K562 (cell line): ENCODE measurements around the gene THADA. TPM values are rescaled to one million over a fixed set of nuclear protein-coding genes. Genes with fewer than 3 reads are reported as not detected.
A peak's percentile ranks its signal among the peaks of the same experiment; 100 is the strongest.

ENCODE experiments used
- BMI1 ChIP-seq: fragments of 150-350 bp; IDR thresholded peaks from 2 replicates; pipeline ENCODE4 v1.6.1; 2014; ENCODE audit warnings: low read length
- EP300 ChIP-seq: IDR thresholded peaks from 2 replicates; pipeline ENCODE4 v1.6.1; 2012; ENCODE audit warnings: low read length, improper control_type of control experiment
- GABPB2 ChIP-seq: fragments of 250-450 bp; sonication (Bioruptor Pico); conservative IDR thresholded peaks from 2 replicates; pipeline ENCODE4 v1.5.1; 2021; ENCODE audit warnings: mild to moderate bottlenecking
- HMGN3 ChIP-seq: IDR thresholded peaks from 2 replicates; pipeline ENCODE4 v1.6.1; 2011; ENCODE audit warnings: borderline replicate concordance, low read depth, mild to moderate bottlenecking, mixed read lengths, low read length; ENCODE audit not compliant: insufficient read length; ENCODE audit errors: extremely low read depth
- OTX1 ChIP-seq: fragments of 450-650 bp; formaldehyde crosslinking; IDR thresholded peaks from 2 replicates; pipeline ENCODE4 v1.4.0; 2022; ENCODE audit warnings: mild to moderate bottlenecking
- PHB2 ChIP-seq: fragments of 450-650 bp; IDR thresholded peaks from 2 replicates; pipeline ENCODE4 v1.6.1; 2017; ENCODE audit warnings: low read depth
- SIN3A ChIP-seq, 2 experiments: fragments of 150-350 bp in 1 of 2; IDR thresholded peaks; 2 replicates each; pipeline ENCODE4 v1.6.1; 2011 to 2016; ENCODE audit warnings: borderline replicate concordance in 2 of 2, low read depth in 2 of 2, low read length in 2 of 2, mild to moderate bottlenecking in 2 of 2, moderate library complexity in 2 of 2; ENCODE audit not compliant: control insufficient read depth in 1 of 2
- SMAD3 ChIP-seq: fragments of 450-650 bp; formaldehyde crosslinking; conservative IDR thresholded peaks from 2 replicates; pipeline ENCODE4 v1.4.0; 2020; ENCODE audit warnings: mild to moderate bottlenecking
- TAF1 ChIP-seq: IDR thresholded peaks from 2 replicates; pipeline ENCODE4 v1.6.1; 2011; ENCODE audit warnings: mild to moderate bottlenecking, low read length, moderate library complexity; ENCODE audit not compliant: insufficient read depth, control insufficient read depth, severe bottlenecking; ENCODE audit errors: extremely low read depth
- TEAD1 ChIP-seq, 2 experiments: fragments of 450-650 bp in 1 of 2; sonication (generic) in 1 of 2; formaldehyde crosslinking; IDR thresholded peaks; 2 replicates each; pipeline versions ENCODE4 v1.4.0 to v1.8.0; 2020 to 2022; ENCODE audit warnings: mild to moderate bottlenecking in 2 of 2, missing genetic modification reagents in 1 of 2
- ZBTB12 ChIP-seq: fragments of 250-450 bp; sonication (Bioruptor Pico); IDR thresholded peaks from 2 replicates; pipeline ENCODE4 v1.4.0; 2020
- ZFP1 ChIP-seq: fragments of 450-650 bp; formaldehyde crosslinking; IDR thresholded peaks from 2 replicates; pipeline ENCODE4 v1.4.0; 2020; ENCODE audit warnings: mild to moderate bottlenecking, mixed read lengths
- ZKSCAN1 ChIP-seq: fragments of 150-350 bp; IDR thresholded peaks from 2 replicates; pipeline ENCODE4 v1.6.1; 2016; ENCODE audit warnings: low read depth, low read length
- ZNF384 ChIP-seq: IDR thresholded peaks from 2 replicates; pipeline ENCODE4 v1.6.1; 2012; ENCODE audit warnings: low read depth, low read length, improper control_type of control experiment
- ZNF740 ChIP-seq, 3 experiments: fragments of 200-800 bp in 1 of 3; sonication (Bioruptor generic) in 1 of 3; sonication (generic) in 1 of 3; formaldehyde crosslinking in 1 of 3; IDR thresholded peaks; 2 replicates each; pipeline versions ENCODE4 v1.6.1 to v1.8.0; 2016 to 2022; ENCODE audit warnings: mild to moderate bottlenecking in 2 of 3, missing compliant biosample characterization in 2 of 3, missing genetic modification characterization in 2 of 3, missing genetic modification reagents in 1 of 3
- polyA plus RNA-seq, 8 experiments: library from polyadenylated mRNA; depleted of rRNA in 4 of 8; stranded (reverse) in 5 of 8; unstranded in 3 of 8; fragments of >200 nt; fragmentation: Nextera tagmentation in 2 of 8; fragmentation: Illumina TruSeq in 1 of 8; extraction: Ambion mirVana in 2 of 8; extraction: Trizol in 1 of 8; gene quantifications; 2 replicates each; pipeline versions ENCODE4 v1.2.1 to v1.2.3, GENCODE V29; 2011 to 2014; ENCODE audit warnings: inconsistent platforms in 1 of 8, missing spikeins in 1 of 8
- total RNA-seq, 7 experiments: library from RNA; depleted of rRNA in 6 of 7; stranded (reverse); fragments of >200 nt in 6 of 7; fragmentation: Illumina TruSeq in 2 of 7; extraction: Trizol in 2 of 7; gene quantifications; 2 replicates each; pipeline versions ENCODE4 v1.2.1 to v1.2.3, GENCODE V29; 2011 to 2021; ENCODE audit warnings: low replicate concordance in 1 of 7
- TF ChIP-seq, protein P1 (sequence below): fragments of 250-450 bp; sonication (Bioruptor Pico); IDR thresholded peaks from 2 replicates; pipeline ENCODE4 v1.8.0; 2021; ENCODE audit warnings: moderate library complexity, mild to moderate bottlenecking, inconsistent platforms
- TF ChIP-seq, protein P2 (sequence below): sonication (generic); formaldehyde crosslinking; IDR thresholded peaks from 2 replicates; pipeline ENCODE4 v1.8.0; 2023; ENCODE audit warnings: missing genetic modification reagents, mild to moderate bottlenecking, borderline replicate concordance
- TF ChIP-seq, protein P3 (sequence below): fragments of 250-450 bp; sonication (Bioruptor Pico); IDR thresholded peaks from 2 replicates; pipeline ENCODE4 v1.9.0; 2021; ENCODE audit warnings: mild to moderate bottlenecking

THADA gene
- total and polyA plus RNA-seq, 9 of the 15 experiments (the other 6 are each of a cell fraction or from before 2014, with no cell fraction given): 17.8 to 34.7 (median 31.9) TPM

DNA sequence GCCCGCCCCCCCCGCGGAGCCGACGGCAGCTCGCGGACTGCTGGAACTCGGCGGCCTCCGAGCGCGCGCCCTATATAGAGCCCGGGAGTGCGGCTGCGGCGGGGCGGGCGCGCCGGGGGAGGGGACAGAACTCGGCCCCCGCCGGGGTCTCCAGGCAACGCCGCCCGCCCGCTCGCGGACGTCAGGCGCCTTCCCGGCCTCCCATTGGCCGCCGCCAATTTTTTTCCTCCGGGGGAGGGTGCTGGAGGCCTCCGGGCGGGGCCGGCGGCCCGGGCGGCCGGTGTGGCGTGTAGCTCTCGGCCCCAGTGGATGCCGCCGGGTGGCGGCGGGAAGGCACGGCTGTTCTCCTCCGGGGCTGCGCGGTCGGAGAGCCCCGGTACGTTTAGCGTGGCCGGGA lies 369.3 kb downstream of the THADA start, which contains the start of gene ZFP36L2 (continued):
- TF ChIP-seq BMI1 (peak; percentile 58; the same call in 1 of the 2 replicates), GABPB2 (no peak), ZKSCAN1 (no peak), HMGN3 (peak; percentile 94), ZNF740 (CRISPR knock-in tag; IDR thresholded peaks at IDR 0.05) (peak; percentile 85), ZNF740 (tag; IDR thresholded peaks at IDR 0.05) (no peak; a peak in 1 of 4 replicates), ZBTB12 (CRISPR knock-in tag) (peak; percentile 58; the same call in 1 of the 2 replicates), OTX1 (CRISPR knock-in tag) (no peak), PHB2 (no peak), TEAD1 (CRISPR knock-in tag; IDR thresholded peaks at IDR 0.05) (peak in 1 of 2 experiments; percentile 17; a peak in 2 of 4 replicates), EP300 (no peak), ZFP1 (peak; percentile 32; the same call in 1 of the 2 replicates), TAF1 (peak; percentile 85), SMAD3 (CRISPR knock-in tag) (no peak), ZNF384 (peak; percentile 92), SIN3A (IDR thresholded peaks at IDR 0.05; ENCODE audit: borderline replicate concordance in 2 of 2, control insufficient read depth in 1 of 2, low read depth in 2 of 2, low read length in 2 of 2) (0 out of 4 replicates have a peak, but pooled peaks of 1 of the 2 experiments have one; percentile 22)
- TF ChIP-seq, protein P1, sequence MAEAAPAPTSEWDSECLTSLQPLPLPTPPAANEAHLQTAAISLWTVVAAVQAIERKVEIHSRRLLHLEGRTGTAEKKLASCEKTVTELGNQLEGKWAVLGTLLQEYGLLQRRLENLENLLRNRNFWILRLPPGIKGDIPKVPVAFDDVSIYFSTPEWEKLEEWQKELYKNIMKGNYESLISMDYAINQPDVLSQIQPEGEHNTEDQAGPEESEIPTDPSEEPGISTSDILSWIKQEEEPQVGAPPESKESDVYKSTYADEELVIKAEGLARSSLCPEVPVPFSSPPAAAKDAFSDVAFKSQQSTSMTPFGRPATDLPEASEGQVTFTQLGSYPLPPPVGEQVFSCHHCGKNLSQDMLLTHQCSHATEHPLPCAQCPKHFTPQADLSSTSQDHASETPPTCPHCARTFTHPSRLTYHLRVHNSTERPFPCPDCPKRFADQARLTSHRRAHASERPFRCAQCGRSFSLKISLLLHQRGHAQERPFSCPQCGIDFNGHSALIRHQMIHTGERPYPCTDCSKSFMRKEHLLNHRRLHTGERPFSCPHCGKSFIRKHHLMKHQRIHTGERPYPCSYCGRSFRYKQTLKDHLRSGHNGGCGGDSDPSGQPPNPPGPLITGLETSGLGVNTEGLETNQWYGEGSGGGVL (CRISPR knock-in tag): no peak
- TF ChIP-seq, protein P2, sequence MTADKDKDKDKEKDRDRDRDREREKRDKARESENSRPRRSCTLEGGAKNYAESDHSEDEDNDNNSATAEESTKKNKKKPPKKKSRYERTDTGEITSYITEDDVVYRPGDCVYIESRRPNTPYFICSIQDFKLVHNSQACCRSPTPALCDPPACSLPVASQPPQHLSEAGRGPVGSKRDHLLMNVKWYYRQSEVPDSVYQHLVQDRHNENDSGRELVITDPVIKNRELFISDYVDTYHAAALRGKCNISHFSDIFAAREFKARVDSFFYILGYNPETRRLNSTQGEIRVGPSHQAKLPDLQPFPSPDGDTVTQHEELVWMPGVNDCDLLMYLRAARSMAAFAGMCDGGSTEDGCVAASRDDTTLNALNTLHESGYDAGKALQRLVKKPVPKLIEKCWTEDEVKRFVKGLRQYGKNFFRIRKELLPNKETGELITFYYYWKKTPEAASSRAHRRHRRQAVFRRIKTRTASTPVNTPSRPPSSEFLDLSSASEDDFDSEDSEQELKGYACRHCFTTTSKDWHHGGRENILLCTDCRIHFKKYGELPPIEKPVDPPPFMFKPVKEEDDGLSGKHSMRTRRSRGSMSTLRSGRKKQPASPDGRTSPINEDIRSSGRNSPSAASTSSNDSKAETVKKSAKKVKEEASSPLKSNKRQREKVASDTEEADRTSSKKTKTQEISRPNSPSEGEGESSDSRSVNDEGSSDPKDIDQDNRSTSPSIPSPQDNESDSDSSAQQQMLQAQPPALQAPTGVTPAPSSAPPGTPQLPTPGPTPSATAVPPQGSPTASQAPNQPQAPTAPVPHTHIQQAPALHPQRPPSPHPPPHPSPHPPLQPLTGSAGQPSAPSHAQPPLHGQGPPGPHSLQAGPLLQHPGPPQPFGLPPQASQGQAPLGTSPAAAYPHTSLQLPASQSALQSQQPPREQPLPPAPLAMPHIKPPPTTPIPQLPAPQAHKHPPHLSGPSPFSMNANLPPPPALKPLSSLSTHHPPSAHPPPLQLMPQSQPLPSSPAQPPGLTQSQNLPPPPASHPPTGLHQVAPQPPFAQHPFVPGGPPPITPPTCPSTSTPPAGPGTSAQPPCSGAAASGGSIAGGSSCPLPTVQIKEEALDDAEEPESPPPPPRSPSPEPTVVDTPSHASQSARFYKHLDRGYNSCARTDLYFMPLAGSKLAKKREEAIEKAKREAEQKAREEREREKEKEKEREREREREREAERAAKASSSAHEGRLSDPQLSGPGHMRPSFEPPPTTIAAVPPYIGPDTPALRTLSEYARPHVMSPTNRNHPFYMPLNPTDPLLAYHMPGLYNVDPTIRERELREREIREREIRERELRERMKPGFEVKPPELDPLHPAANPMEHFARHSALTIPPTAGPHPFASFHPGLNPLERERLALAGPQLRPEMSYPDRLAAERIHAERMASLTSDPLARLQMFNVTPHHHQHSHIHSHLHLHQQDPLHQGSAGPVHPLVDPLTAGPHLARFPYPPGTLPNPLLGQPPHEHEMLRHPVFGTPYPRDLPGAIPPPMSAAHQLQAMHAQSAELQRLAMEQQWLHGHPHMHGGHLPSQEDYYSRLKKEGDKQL: no peak
- TF ChIP-seq, protein P3, sequence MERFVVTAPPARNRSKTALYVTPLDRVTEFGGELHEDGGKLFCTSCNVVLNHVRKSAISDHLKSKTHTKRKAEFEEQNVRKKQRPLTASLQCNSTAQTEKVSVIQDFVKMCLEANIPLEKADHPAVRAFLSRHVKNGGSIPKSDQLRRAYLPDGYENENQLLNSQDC (CRISPR knock-in tag): peak; percentile 85
